Kidney (tissue), 14 donors: ENCODE data around the gene LTB4R2. TPM values are rescaled to one million over a fixed set of nuclear protein-coding genes. Genes with fewer than 3 reads are reported as not detected.
A peak's percentile ranks its signal among the peaks of the same experiment; 100 is the strongest.

Experiments used
- DNase-seq, 5 donors: peaks; one replicate each; pipeline ENCODE4 v3.0.0-alpha.2; 2013 to 2020
- FAIRE-seq: peaks from 2 replicates; lab custom pipeline; 2012; peaks lifted over from hg19 to GRCh38; lab: Jason Lieb, UNC
- H3K27ac ChIP-seq, 2 donors: one replicate each; pipeline ENCODE4 v1.7.0; 2013; ENCODE audit warnings: low read depth in 2 of 2, low read length in 2 of 2, inconsistent platforms in 1 of 2
- H3K27me3 ChIP-seq: one replicate; pipeline ENCODE4 v1.7.1; 2013; ENCODE audit warnings: low read length, inconsistent platforms; ENCODE audit not compliant: control insufficient read depth, insufficient read depth
- H3K36me3 ChIP-seq, 3 donors: one replicate each; pipeline versions ENCODE4 v1.7.0 to v1.7.1; 2013; ENCODE audit warnings: low read length in 3 of 3, control low read depth in 1 of 3, inconsistent platforms in 1 of 3; ENCODE audit not compliant: insufficient read depth in 3 of 3, control insufficient read depth in 2 of 3
- H3K4me1 ChIP-seq, 3 donors: one replicate each; pipeline versions ENCODE4 v1.7.0 to v1.7.1; 2013; ENCODE audit warnings: low read length in 3 of 3, inconsistent platforms in 1 of 3, low read depth in 1 of 3; ENCODE audit not compliant: control insufficient read depth in 2 of 3, insufficient read depth in 2 of 3
- H3K4me3 ChIP-seq, 3 donors: one replicate each; pipeline versions ENCODE4 v1.7.0 to v1.8.1; 2013; ENCODE audit warnings: low read length in 3 of 3, control low read depth in 1 of 3, inconsistent platforms in 1 of 3
- H3K9ac ChIP-seq, 3 donors: one replicate each; pipeline versions ENCODE4 v1.7.0 to v1.7.1; 2013; ENCODE audit warnings: low read length in 3 of 3, control low read depth in 1 of 3, inconsistent platforms in 1 of 3
- H3K9me3 ChIP-seq, 3 donors: one replicate each; pipeline versions ENCODE4 v1.7.0 to v1.7.1; 2013; ENCODE audit warnings: low read length in 3 of 3, control low read depth in 1 of 3, inconsistent platforms in 1 of 3; ENCODE audit not compliant: control insufficient read depth in 2 of 3, insufficient read depth in 1 of 3
- CTCF ChIP-seq: IDR thresholded peaks from 3 replicates; pipeline ENCODE4 v1.5.1; 2012; ENCODE audit warnings: mild to moderate bottlenecking, moderate library complexity, borderline replicate concordance; ENCODE audit not compliant: insufficient read depth; ENCODE audit errors: extremely low read depth
- intact Hi-C: fragments of 100-400 bp; cut with DNase I; formaldehyde crosslinking; loops from one replicate; pipeline ENCODE4 v1.11.1; 2022
- polyA plus RNA-seq: library from polyadenylated mRNA; stranded (reverse); fragments of 350-450 nt; fragmentation: Illumina TruSeq; extraction: RNeasy Lipid Tissue Mini Kit (QIAGEN cat#74804); gene quantifications from one replicate; pipeline ENCODE4 v1.2.3, GENCODE V29; 2014; ENCODE audit warnings: low read depth, low replicate concordance; ENCODE audit not compliant: insufficient read depth
- total RNA-seq: library from RNA; stranded (reverse); fragmentation: NEBNext Ultra II Directional; extraction: Animal tissue kit (Norgen Biotek cat#: 25700); gene quantifications from one replicate; pipeline ENCODE4 v1.2.1, GENCODE V29; 2021
- donor health status: control.
- donor health status: control.
- donor health status: control.
- donor health status: control.
- donor health status: control.
- donor health status: DM: yes; HTN: yes; CAD: no.
- donor health status: Normal renal cell carcinoma (clear cell type).

Gene LTB4R2
- total and polyA plus RNA-seq, 2 donors from 2014 or later, result 0.67 to 9.2 TPM

- H3K9ac ChIP-seq, result no peak overlapping the region
- H3K4me3 ChIP-seq, result no peak overlapping the region
- no peak for DNase-seq
- TF ChIP-seq CTCF, result no peak
- H3K4me1 ChIP-seq, result peaks cover 0 to 3% (median 0%) of the 10 kb centered on the region in 3 donors
- no peak overlapping the region for H3K27ac ChIP-seq
- intact Hi-C loops, result no loop called here
- H3K27me3 ChIP-seq, result no peaks in the 10 kb centered on the region
- H3K36me3 ChIP-seq, result no peaks in the 10 kb centered on the region
- no peak for FAIRE-seq
- H3K9me3 ChIP-seq, result no peaks in the 10 kb centered on the region
These were observed 48.5 kb upstream of the LTB4R2 start for GRCh38 chr14:24261256-24261968.

GRCh38 chr14:24261969-24262327, 48.0 kb upstream of the LTB4R2 start:
- Histone ChIP-seq H3K9me3 (no peaks in the 10 kb centered on the region), H3K27ac (no peak overlapping the region), H3K36me3 (peaks cover 0 to 4% (median 1%) of the 10 kb centered on the region in 3 donors), H3K27me3 (no peaks in the 10 kb centered on the region), H3K9ac (no peak overlapping the region), H3K4me3 (no peak overlapping the region), H3K4me1 (peaks cover 0 to 3% (median 0%) of the 10 kb centered on the region in 3 donors)
- DNase-seq (peak in 1 of 5 donors; percentile 68), FAIRE-seq (no peak)
- no peak for TF ChIP-seq CTCF
- intact Hi-C loops, result no loop called here

GRCh38 chr14:24262821-24263733, 46.9 kb upstream of the LTB4R2 start, which contains the start of gene TGM1:
TSS of gene TGM1 (minus strand) at chr14:24263177. CDS start at chr14:24262352, 825 bp downstream.
- no peak for TF ChIP-seq CTCF
- H3K27me3 ChIP-seq, result no peaks in the 10 kb centered on the region
- H3K4me3 ChIP-seq, result no peak within 1 kb of the TSS
- H3K4me1 ChIP-seq, result peaks cover 0 to 3% (median 0%) of the 10 kb centered on the region in 3 donors
- H3K9me3 ChIP-seq, result no peaks in the 10 kb centered on the region
- peaks cover 0 to 7% (median 7%) of the 10 kb centered on the region in 3 donors for H3K36me3 ChIP-seq
- H3K9ac ChIP-seq, result no peak within 1 kb of the TSS
- DNase-seq (peak in 1 of 5 donors; percentile 54), FAIRE-seq (no peak)
- H3K27ac ChIP-seq, result no peak within 1 kb of the TSS
- intact Hi-C loops, result no loop called here
